D721Med (cell line): Measurements from ENCODE around the gene OTOF.

ENCODE experiments used
- DNase-seq: peaks from one replicate; pipeline ENCODE4 v3.0.0; 2011; ENCODE audit warnings: low spot score; ENCODE audit not compliant: insufficient read length
- FAIRE-seq: peaks from 2 replicates; lab custom pipeline; 2011; peaks lifted over from hg19 to GRCh38; lab: Jason Lieb, UNC
- TF ChIP-seq, protein P1 (sequence below): IDR thresholded peaks from 2 replicates; pipeline ENCODE4 v1.5.1; 2012; ENCODE audit warnings: mild to moderate bottlenecking, control low read depth; ENCODE audit not compliant: insufficient read depth; ENCODE audit errors: missing control alignments

Gene OTOF

DNA sequence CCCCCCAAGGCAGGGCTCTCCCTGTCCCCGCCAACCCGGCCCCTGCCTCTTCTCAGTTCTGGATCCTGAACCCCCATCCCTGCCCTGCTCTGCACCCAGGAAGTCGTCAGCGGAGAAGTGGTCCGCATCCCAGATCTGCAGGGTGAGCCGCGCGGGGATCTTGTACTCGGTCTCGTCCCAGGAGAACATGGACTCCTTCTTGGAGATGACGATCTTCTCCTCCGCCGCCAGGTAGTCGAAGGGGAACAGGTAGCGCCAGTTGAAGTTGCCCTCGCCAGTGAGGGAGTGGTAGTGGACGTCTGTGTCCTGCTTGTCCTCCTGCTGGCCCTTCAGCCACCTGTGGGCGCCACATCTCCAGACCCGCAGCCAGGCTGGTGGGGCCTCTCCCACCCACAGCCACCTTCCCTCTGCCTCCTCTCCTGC lies 16.3 kb downstream of the OTOF start:
- FAIRE-seq (no peak), DNase-seq (no peak)
- TF ChIP-seq, protein P1, sequence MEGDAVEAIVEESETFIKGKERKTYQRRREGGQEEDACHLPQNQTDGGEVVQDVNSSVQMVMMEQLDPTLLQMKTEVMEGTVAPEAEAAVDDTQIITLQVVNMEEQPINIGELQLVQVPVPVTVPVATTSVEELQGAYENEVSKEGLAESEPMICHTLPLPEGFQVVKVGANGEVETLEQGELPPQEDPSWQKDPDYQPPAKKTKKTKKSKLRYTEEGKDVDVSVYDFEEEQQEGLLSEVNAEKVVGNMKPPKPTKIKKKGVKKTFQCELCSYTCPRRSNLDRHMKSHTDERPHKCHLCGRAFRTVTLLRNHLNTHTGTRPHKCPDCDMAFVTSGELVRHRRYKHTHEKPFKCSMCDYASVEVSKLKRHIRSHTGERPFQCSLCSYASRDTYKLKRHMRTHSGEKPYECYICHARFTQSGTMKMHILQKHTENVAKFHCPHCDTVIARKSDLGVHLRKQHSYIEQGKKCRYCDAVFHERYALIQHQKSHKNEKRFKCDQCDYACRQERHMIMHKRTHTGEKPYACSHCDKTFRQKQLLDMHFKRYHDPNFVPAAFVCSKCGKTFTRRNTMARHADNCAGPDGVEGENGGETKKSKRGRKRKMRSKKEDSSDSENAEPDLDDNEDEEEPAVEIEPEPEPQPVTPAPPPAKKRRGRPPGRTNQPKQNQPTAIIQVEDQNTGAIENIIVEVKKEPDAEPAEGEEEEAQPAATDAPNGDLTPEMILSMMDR = no peak

DNA sequence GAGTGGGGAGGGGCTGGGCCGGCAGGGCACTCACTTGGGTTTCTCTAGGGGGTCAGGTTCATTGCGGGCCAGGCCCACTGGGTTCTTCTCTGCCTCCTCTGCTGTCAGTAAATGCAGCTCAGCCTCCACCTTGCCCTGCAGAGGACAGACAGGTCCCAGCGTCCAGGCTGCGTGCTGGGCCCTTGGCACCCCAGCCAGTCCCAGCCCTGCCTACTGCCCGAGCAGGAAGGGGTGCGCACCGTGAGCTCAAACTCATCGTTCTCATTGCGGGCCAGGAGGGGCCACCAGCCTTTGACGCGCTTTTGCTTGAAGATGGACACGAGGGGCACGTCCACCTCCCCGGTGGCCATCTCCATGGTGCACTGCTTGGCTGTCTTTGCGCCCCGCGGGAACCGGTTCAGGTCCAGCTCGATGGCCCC lies 17.3 kb downstream of the OTOF start:
- TF ChIP-seq, protein P1 = no peak
- no peak for FAIRE-seq
- DNase-seq = no peak

DNA sequence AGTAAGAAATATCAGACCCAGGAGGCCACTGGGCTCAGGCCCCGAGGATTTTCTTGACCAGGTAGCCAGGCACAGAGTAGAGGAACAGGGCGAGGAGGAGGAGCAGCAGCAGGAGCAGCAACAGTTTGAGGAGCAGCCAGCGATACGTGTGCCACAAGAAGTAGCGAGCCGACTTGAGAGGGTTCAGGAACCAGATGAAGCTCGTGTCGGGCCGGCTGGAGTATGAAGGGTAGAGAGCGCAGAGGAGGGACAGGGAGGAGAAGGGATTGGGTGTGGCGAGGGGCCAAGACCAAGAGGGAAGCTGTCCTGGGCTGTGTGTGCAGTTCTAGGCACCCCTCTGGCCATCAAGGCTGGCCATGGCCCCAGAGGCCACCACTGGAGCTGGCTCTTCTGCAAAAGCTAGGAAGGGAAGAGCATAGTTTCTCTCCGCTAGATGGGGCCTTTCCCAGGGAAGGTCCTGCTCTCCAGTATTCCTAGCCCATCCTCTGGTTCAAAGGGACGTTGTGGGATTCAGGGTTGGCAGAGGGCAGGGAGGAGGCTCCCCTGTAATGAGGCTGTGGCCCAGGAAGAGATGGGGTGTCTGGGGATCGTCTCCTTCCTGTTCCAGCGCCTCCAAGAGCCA lies 17.8 kb downstream of the OTOF start:
- no peak for FAIRE-seq
- no peak for DNase-seq
- TF ChIP-seq, protein P1 = no peak

DNA sequence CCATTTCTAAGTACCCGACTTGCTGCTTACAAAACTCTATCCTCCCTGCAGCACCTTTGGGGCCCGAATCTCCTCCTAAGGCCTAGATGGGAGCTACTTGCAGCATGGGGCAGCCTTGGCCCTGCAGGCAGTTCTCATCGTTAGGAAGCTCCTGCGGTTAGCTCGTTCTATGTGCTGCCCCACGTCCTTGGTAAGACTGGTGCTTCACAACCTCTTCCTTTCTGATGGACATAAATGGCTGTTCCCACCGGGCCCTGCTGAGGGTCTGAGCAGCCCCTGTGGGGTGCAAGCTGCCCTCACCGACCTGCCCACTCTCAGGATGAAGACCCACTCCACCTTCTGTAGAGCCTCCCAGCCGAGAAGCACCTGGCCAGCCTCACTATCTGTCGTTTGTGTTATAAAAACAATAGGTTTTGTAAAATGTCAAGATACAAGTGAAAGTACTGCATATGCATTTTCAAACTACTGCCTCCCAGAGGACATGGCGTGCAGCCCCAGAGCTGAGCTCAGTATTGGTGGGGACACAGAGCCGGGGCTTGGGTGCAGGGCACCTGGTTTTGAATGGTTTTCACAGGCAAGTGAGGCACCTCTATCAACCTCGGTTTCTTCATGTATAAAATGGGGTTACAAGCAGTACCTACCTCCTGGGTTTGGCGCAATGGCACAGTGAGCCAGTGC lies 19.4 kb downstream of the OTOF start:
- no peak for DNase-seq
- no peak for FAIRE-seq
- TF ChIP-seq, protein P1 = no peak

DNA sequence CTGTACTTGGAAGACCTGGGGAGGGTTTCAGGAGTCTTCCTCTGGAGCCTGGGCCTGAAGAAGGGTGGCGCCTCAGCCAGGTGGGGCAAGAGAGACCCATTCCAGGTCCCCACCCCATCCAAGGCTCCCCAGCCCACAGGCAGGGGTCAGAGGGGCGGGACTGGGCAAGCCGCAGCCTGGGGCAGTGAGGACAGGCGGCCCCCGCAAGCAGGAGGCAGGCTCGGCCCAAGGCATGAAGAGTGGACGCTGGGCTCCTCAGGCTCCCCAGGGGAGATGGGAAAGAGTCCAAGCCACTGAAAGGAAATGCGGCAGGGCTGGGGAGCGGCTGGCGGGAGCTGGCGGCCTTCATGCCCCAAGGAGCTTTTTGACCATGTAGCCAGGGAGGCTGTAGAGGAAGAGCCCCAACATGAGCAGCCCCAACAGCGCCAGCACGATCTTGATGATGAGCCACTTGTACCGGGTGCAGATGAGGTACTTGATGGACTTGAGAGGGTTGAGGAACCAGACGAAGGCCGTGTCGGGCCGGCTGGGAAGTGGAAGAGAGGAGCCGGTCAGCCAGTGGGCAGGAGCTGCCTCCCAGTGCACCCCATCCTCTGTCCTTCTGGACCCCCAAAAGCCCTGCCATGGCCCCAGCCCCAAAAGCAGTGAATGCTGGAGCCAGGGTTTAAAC lies 20.1 kb downstream of the OTOF start:
- DNase-seq (no peak), FAIRE-seq (no peak)
- TF ChIP-seq, protein P1 = no peak

- TF ChIP-seq, protein P1 = no peak
- FAIRE-seq = no peak
Observed at GRCh38 chr2:26457251-26457666, 20.7 kb downstream of the OTOF start.

More at GRCh38 chr2:26457251-26457666, 20.7 kb downstream of the OTOF start:
- no peak for DNase-seq
